AG09319 (cell line): ENCODE measurements around the gene JAK3.

ENCODE experiments used
- DNase-seq: peaks from one replicate; pipeline ENCODE4 v3.0.0-alpha.2; 2010; ENCODE audit warnings: low read depth; ENCODE audit errors: extremely low read depth
- CTCF ChIP-seq: IDR thresholded peaks from 2 replicates; pipeline ENCODE4 v1.5.1; 2011; ENCODE audit warnings: low read depth, mild to moderate bottlenecking, inconsistent platforms, low read length, moderate library complexity

Gene JAK3

GRCh38 chr19:17826508-17827056 is 21.2 kb downstream of the JAK3 start:
- no peak for TF ChIP-seq CTCF
- DNase-seq: no peak

- no peak for TF ChIP-seq CTCF
- no peak for DNase-seq
Measured at GRCh38 chr19:17824339-17824738, 23.4 kb downstream of the JAK3 start.

- DNase-seq: no peak
- TF ChIP-seq CTCF: no peak
Measured at GRCh38 chr19:17821190-17821589, 26.6 kb downstream of the JAK3 start, which contains the start of gene INSL3. Gene INSL3, minus strand, starts transcription at chr19:17821519. Its CDS starts 13 bp downstream, at chr19:17821506.

GRCh38 chr19:17817668-17818363 is 30.0 kb downstream of the JAK3 start:
- DNase-seq: no peak
- TF ChIP-seq CTCF: no peak

- DNase-seq: no peak
- no peak for TF ChIP-seq CTCF
Measured at GRCh38 chr19:17812099-17812498, 35.7 kb downstream of the JAK3 start.

GRCh38 chr19:17811681-17812080 is 36.1 kb downstream of the JAK3 start:
- no peak for TF ChIP-seq CTCF
- no peak for DNase-seq

- no peak for DNase-seq
Measured at GRCh38 chr19:17811103-17811502, 36.7 kb downstream of the JAK3 start.

More at GRCh38 chr19:17811103-17811502, 36.7 kb downstream of the JAK3 start:
- TF ChIP-seq CTCF: no peak
